Right cardiac atrium (tissue), 5 donors: Measurements from ENCODE around the gene IQCM. TPM values are rescaled to one million over a fixed set of nuclear protein-coding genes. Genes with fewer than 3 reads are reported as not detected.

Experiments used
- ATAC-seq, 2 donors: fragments of 200-7000 bp; cut with Tn5 transposase; one replicate each; pipeline versions ENCODE4 v1.8.0 to v1.9.1; 2020; ENCODE audit warnings: moderate library complexity in 2 of 2, mild to moderate bottlenecking in 1 of 2
- DNase-seq, 3 donors: peaks; one replicate each; pipeline ENCODE4 v3.0.0-alpha.2; 2020
- H3K27ac ChIP-seq: one replicate; pipeline ENCODE4 v1.5.1; 2013; ENCODE audit warnings: mild to moderate bottlenecking, low read length, control low read depth, moderate library complexity
- H3K27me3 ChIP-seq: one replicate; pipeline ENCODE4 v1.6.1; 2013; ENCODE audit not compliant: control insufficient read depth, insufficient read depth
- H3K4me1 ChIP-seq: one replicate; pipeline ENCODE4 v1.6.1; 2013; ENCODE audit warnings: low read length; ENCODE audit not compliant: control insufficient read depth, insufficient read depth
- H3K4me3 ChIP-seq: one replicate; pipeline ENCODE4 v1.5.1; 2013; ENCODE audit warnings: low read length, control low read depth
- H3K9me3 ChIP-seq: one replicate; pipeline ENCODE4 v1.6.1; 2013; ENCODE audit warnings: low read length; ENCODE audit not compliant: control insufficient read depth
- WGBS: extraction: QIAGEN DNeasy Blood & Tissue Kit; methylation state at CpG from one replicate; pipeline ENCODE4 v1.1.7; 2013; 5-methylcytosine and 5-hydroxymethylcytosine counted together
- intact Hi-C, 4 donors: fragments of 100-400 bp; cut with DNase I; formaldehyde crosslinking; loops; one replicate each; pipeline versions ENCODE4 v1.11.0 to v1.14.0; 2022 to 2023
- polyA plus RNA-seq: library from polyadenylated mRNA; stranded (reverse); fragments of 200-250 nt; gene quantifications from one replicate; pipeline ENCODE4 v1.2.3, GENCODE V29; 2013
- total RNA-seq, 4 donors: library from RNA; stranded (reverse); fragmentation: NEBNext Ultra II Directional; extraction: Animal tissue kit (Norgen Biotek cat#: 25700); gene quantifications; one replicate each; pipeline ENCODE4 v1.2.1, GENCODE V29; 2021
- donor health status: healthy with polysubstance abuse.
- donor health status: DM: no; HTN: yes; CAD: no.
- donor health status: DM: no; HTN: no; CAD: no.
- donor health status: DM: no; HTN: yes; CAD: no; lungs with severe emphysema.
- donor health status: DM: yes; HTN: yes; CAD: no.

Gene IQCM
- total and polyA plus RNA-seq, 5 donors = not detected

DNA sequence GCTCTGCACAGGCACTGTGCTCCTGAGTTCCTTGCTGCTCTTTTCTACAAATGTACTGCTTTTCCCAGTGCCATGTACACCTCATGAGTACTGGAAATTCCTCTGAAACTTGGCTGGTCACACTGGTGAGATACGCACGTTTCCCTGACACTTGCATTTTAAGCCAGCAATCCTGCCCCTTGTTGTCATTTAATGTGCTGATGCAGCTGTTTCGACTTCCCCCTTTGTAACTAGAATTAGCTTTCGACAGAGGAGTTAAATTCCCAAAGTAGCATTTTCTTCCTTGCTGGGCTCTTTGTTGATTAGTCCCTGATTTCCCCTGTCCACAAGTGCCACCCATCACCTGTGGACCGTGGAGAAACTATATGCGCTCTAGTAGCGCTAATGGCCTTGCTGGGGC lies 77.5 kb downstream of the IQCM start:
- ATAC-seq = no peak
- no peak for DNase-seq
- intact Hi-C loops = no loop called here
- WGBS = 61% methylated on average over 7 of the region's 7 CpGs
- Histone ChIP-seq H3K4me1 (no peaks in the 10 kb centered on the region), H3K4me3 (no peak overlapping the region), H3K9me3 (no peaks in the 10 kb centered on the region), H3K27ac (no peak overlapping the region), H3K27me3 (no peaks in the 10 kb centered on the region)

DNA sequence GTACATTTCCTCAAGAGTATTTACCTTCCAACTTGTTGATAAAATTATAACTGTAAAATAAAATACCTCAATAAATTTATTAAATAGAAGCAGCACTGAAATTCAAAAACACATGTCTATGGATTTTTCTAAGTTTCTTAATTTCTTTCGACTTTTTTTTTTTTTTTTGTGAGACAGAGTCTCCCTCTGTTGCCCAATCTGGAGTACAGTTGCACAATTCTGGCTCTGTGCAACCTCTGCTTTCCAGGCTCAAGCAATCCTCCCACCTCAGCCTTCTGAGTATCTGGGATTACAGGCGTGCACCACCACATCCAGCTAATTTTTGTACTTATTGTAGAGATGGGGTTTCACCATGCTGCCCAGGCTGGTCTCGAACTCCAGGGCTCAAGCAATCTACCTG lies 79.8 kb downstream of the IQCM start:
- 79% methylated on average over 3 of the region's 3 CpGs for WGBS
- ATAC-seq = no peak
- no peaks in the 10 kb centered on the region for H3K4me1 ChIP-seq
- DNase-seq = peak in 2 of 3 donors; percentile 12 to 17
- no peak overlapping the region for H3K4me3 ChIP-seq
- H3K9me3 ChIP-seq = no peaks in the 10 kb centered on the region
- intact Hi-C loops = no loop called here
- no peak overlapping the region for H3K27ac ChIP-seq
- H3K27me3 ChIP-seq = no peaks in the 10 kb centered on the region

DNA sequence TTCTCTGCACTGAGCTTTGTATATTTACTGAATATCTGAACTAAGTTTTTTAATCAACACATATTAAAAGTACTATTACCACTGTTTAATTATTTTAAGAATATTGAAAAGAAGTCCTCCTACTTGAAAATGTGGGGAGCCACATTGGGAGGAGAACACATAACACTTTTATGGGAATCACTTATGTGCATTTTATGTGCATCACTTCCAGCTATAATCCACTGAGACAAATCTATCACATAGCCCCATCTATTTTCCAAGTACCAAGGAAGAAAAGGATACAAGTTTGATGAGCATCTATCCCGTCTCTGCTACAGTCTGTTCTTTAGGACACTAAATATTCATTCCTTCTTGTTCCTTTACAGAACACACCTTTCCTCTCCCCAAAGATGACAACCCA lies 87.2 kb downstream of the IQCM start:
- Histone ChIP-seq H3K27ac (no peak overlapping the region), H3K4me3 (no peak overlapping the region), H3K9me3 (no peaks in the 10 kb centered on the region), H3K4me1 (no peaks in the 10 kb centered on the region), H3K27me3 (no peaks in the 10 kb centered on the region)
- intact Hi-C loops = no loop called here
- DNase-seq = no peak
- ATAC-seq = no peak
- WGBS = 89% methylated on average over 1 of the region's 1 CpG

DNA sequence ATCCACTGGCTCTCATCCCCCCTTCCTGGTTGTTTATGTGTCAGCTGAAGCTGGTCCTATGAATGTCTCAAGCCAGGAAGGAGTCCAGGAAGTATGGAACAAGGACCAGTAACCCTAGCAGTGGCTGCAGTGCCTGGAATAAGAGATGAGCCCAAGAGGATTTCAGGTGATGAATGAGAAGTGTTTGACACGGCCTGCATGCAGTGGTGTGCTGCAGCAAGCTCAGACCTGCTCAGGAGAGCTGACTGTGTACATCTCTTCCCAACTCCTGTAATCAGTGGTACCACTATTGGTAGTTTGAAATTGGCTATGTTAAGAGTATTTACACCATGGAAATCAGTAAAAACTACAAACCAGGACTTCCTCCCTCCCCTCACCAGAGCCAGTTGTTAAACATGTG lies 88.0 kb downstream of the IQCM start:
- no peaks in the 10 kb centered on the region for H3K27me3 ChIP-seq
- 50% methylated on average over 1 of the region's 1 CpG for WGBS
- H3K9me3 ChIP-seq = no peaks in the 10 kb centered on the region
- DNase-seq (no peak), ATAC-seq (no peak)
- intact Hi-C loops = no loop called here
- H3K27ac ChIP-seq = no peak overlapping the region
- H3K4me1 ChIP-seq = no peaks in the 10 kb centered on the region
- no peak overlapping the region for H3K4me3 ChIP-seq

DNA sequence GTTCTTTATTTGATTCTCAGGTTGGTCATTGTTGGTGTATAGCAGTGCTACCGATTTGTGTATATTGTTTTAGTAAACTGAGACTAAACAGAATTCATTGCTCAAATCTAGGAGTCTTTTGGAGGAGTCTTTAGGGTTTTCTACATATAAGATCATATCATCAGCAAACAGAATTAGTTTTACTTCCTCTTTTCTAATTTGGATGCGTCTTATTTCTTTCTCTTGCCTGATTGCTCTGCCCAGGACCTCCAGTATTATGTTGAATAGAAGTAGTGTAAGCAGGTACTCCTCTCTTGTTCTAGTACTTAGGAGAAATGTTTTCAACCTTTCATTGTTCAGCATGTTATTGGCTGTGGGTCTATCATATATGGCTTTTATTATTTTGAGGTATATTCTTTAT lies 92.6 kb downstream of the IQCM start:
- 81% methylated on average over 2 of the region's 2 CpGs for WGBS
- no peaks in the 10 kb centered on the region for H3K27me3 ChIP-seq
- no peak for ATAC-seq

DNA sequence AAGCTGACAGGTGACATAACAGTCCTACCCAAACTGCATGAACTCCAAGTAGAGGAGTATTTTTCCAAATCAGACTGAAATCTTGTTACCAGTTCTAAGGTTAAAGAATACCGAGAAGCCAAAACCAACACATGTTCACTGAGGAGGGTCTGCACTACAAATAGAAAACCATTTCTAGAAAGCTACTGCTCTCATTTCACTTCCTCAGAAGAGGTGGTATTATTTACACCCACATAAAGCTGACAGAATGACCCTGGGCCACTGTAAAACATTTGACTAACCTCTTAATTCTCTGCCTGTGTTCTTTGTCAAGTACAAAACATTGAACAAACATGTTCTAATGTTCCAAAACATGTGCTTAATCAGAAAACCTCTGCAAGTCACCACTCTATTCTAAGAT lies 95.8 kb downstream of the IQCM start:
- intact Hi-C loops = no loop called here
- DNase-seq (no peak), ATAC-seq (no peak)
- Histone ChIP-seq H3K27me3 (no peaks in the 10 kb centered on the region), H3K9me3 (no peaks in the 10 kb centered on the region), H3K27ac (no peak overlapping the region), H3K4me3 (no peak overlapping the region), H3K4me1 (no peaks in the 10 kb centered on the region)
- 79% methylated on average over 1 of the region's 1 CpG for WGBS

More for the DNA sequence above, 92.6 kb downstream of the IQCM start:
- intact Hi-C loops = no loop called here
- Histone ChIP-seq H3K4me3 (no peak overlapping the region), H3K4me1 (no peaks in the 10 kb centered on the region), H3K9me3 (no peaks in the 10 kb centered on the region), H3K27ac (no peak overlapping the region)
- DNase-seq = no peak

DNA sequence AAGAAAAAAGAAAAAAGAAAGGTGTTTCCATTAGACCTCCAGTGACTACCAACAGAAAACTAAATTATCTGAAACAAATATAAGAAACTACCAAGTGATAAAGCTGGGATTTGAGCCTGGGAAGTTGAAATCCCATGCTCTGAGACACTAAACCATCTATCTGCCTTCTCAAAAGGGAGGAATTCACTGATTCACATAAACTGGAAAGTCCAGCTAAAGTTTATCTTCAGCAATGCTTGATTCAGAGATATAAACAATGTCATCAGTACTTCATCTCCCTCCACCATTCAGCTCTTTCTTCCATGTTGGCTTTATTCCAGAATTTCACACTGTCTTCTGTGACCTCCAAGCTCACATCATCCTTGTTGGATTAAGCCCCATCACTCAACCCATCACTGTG lies 96.3 kb downstream of the IQCM start:
- Histone ChIP-seq H3K4me3 (no peak overlapping the region), H3K27ac (no peak overlapping the region), H3K27me3 (no peaks in the 10 kb centered on the region), H3K4me1 (no peaks in the 10 kb centered on the region), H3K9me3 (no peaks in the 10 kb centered on the region)
- intact Hi-C loops = no loop called here
- no peak for DNase-seq
- ATAC-seq = no peak

DNA sequence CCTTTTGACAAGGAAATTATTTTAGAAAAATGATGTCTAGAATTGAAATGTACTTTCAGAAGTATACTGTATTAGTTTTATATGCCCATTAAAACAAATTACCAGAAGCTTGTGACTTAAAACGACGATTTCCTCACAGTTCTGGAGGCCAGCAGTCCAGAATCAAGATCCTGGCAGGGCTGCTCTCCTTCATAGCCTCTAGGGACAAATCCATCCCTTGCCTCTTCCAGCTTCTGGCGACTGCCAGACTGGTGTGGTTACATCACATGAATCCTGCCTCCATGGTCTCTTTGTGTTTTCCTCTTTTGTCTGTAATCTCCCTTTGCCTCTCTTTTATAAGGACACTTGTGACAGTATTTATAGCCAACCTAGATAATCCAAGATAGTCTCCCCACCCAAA lies 97.1 kb downstream of the IQCM start:
- intact Hi-C loops = no loop called here
- WGBS = 48% methylated on average over 3 of the region's 3 CpGs
- Histone ChIP-seq H3K27me3 (no peaks in the 10 kb centered on the region), H3K4me1 (no peaks in the 10 kb centered on the region), H3K27ac (no peak overlapping the region), H3K9me3 (no peaks in the 10 kb centered on the region), H3K4me3 (no peak overlapping the region)
- ATAC-seq (peak in 1 of 2 donors; percentile 48), DNase-seq (peak in 2 of 3 donors; percentile 20 to 40)

DNA sequence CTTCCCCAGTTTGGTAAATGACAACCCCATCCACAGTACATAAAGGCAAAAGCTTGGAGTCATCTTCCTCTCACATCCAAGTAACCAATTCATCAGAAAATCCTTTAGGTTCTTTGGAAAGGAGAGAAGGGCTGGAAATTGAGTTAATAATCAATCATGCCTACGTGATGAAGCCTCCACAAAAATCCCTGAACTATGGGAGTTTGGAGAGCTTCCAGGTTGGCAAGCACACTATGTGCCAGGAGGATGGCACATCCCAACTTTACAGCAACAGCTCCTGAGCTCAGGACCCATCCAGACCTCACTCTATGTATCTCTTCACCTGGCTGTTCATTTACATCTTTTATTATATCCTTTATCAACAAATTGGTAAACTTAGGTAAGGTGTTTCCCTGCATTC lies 98.9 kb downstream of the IQCM start:
- Histone ChIP-seq H3K9me3 (no peaks in the 10 kb centered on the region), H3K4me1 (peaks cover 2% of the 10 kb centered on the region), H3K27me3 (no peaks in the 10 kb centered on the region), H3K4me3 (no peak overlapping the region), H3K27ac (no peak overlapping the region)
- no peak for ATAC-seq
- 85% methylated on average over 1 of the region's 1 CpG for WGBS
- intact Hi-C loops = no loop called here
- no peak for DNase-seq

DNA sequence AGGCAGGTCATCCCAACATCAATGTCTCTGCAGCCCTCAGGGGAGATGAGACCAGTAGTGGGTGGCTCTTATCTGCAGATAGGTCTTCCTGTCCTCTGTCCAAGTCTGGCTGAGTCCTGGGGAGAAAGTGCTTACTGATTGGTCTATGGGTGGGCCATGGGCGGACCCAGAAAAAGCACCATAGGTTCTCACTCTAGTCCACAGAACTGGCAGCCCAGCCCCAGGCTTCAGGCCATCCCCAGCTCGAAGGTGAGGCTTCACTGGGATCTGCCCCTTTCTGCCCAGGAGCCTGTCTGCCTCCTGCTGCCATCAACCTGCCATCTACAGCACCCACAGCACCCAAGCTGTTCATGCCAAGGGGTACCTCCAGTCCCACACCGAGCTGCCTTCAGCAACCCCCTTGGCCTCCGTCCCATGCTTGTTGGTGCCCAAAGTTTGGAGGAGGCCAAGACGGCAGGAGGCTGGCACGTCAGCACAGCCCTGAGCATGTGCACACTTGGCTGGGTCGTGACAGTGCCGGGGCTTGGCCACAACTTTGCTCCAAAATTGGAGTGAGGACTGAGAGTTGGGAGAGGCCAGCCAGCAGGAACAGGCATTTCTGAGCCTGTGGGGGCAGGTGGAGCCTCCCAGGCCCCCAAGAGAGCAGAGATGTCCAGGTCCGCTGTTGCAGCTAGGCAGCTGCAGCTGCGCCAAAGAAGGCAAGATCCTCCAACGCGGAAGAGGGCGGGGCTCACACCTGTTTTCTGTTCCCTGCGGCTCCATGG lies 99.6 kb downstream of the IQCM start:
- peak in 1 of 3 donors; percentile 22 for DNase-seq
- no peak for ATAC-seq
- Histone ChIP-seq H3K4me3 (no peak overlapping the region), H3K4me1 (peaks cover 2% of the 10 kb centered on the region), H3K27ac (no peak overlapping the region), H3K27me3 (no peaks in the 10 kb centered on the region), H3K9me3 (no peaks in the 10 kb centered on the region)
- WGBS = 91% methylated on average over 14 of the region's 14 CpGs
- intact Hi-C loops = no loop called here

DNA sequence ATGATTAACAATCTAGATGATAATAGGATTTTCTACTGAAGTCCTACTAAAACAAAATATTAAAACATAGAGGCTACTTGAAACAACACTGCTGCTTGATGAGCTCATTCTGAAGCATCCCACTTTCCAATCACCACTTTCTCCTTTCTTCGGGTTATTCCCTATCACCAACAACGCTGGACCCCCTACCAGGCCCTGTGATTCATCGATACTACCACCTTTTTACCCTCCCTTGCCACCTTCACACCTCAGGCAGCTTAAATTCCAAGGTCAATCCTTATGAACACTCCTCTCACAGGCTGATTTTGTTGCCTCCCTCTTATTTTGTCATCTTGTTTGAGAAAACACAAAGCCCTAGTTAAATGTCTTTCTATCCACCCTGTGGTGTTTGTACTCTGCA lies 102.6 kb downstream of the IQCM start:
- H3K4me1 ChIP-seq = peaks cover 2% of the 10 kb centered on the region
- H3K9me3 ChIP-seq = no peaks in the 10 kb centered on the region
- ATAC-seq (no peak), DNase-seq (peak in 1 of 3 donors; percentile 5)
- H3K27me3 ChIP-seq = no peaks in the 10 kb centered on the region
- intact Hi-C loops = no loop called here
- WGBS = 41% methylated on average over 3 of the region's 3 CpGs
- H3K27ac ChIP-seq = no peak overlapping the region
- no peak overlapping the region for H3K4me3 ChIP-seq
